Mesenchymal stem cell (in vitro differentiated cells and primary cell): ENCODE data around the gene POLRMT.

Source experiments
- DNase-seq: peaks from one replicate; pipeline ENCODE4 v3.0.0-alpha.2; 2013
- H2AFZ ChIP-seq: one replicate; pipeline ENCODE4 v1.6.1; 2013; ENCODE audit warnings: low read depth, mild to moderate bottlenecking, control low read depth, inconsistent platforms, low read length, moderate library complexity
- H2AK5ac ChIP-seq: 2 replicates; pipeline ENCODE4 v1.6.1; 2013; ENCODE audit warnings: low read length, moderate library complexity, mild to moderate bottlenecking, inconsistent platforms; ENCODE audit not compliant: severe bottlenecking
- H2BK120ac ChIP-seq: one replicate; pipeline ENCODE4 v1.6.1; 2013; ENCODE audit warnings: low read depth, mild to moderate bottlenecking, inconsistent platforms, low read length, moderate library complexity
- H2BK12ac ChIP-seq, 2 experiments: one replicate each; pipeline ENCODE4 v1.6.1; 2013; ENCODE audit warnings: inconsistent platforms in 2 of 2, low read length in 2 of 2, mild to moderate bottlenecking in 2 of 2, moderate library complexity in 2 of 2, control low read depth in 1 of 2
- H2BK15ac ChIP-seq: one replicate; pipeline ENCODE4 v1.6.1; 2013; ENCODE audit warnings: mild to moderate bottlenecking, low read depth, inconsistent platforms; ENCODE audit not compliant: poor library complexity, severe bottlenecking
- H2BK5ac ChIP-seq: 2 replicates; pipeline ENCODE4 v1.6.1; 2013; ENCODE audit warnings: low read depth, mild to moderate bottlenecking, low read length, control low read depth, inconsistent platforms; ENCODE audit not compliant: poor library complexity, severe bottlenecking
- H3K14ac ChIP-seq, 2 experiments: one replicate each; pipeline ENCODE4 v1.6.1; 2013; ENCODE audit warnings: inconsistent platforms in 2 of 2, low read length in 2 of 2, control low read depth in 1 of 2, mild to moderate bottlenecking in 1 of 2, moderate library complexity in 1 of 2
- H3K18ac ChIP-seq, 2 experiments: one replicate each; pipeline ENCODE4 v1.6.1; 2013; ENCODE audit warnings: inconsistent platforms in 2 of 2, low read length in 2 of 2, control low read depth in 1 of 2, low read depth in 1 of 2, mild to moderate bottlenecking in 1 of 2
- H3K23ac ChIP-seq, 2 experiments: one replicate each; pipeline ENCODE4 v1.6.1; 2013; ENCODE audit warnings: inconsistent platforms in 2 of 2, low read length in 2 of 2, mild to moderate bottlenecking in 2 of 2, moderate library complexity in 2 of 2, control low read depth in 1 of 2
- H3K27ac ChIP-seq: 2 replicates; pipeline ENCODE4 v1.5.1; 2013; ENCODE audit warnings: mild to moderate bottlenecking, moderate library complexity, low read length, control low read depth, inconsistent platforms; ENCODE audit not compliant: poor library complexity, severe bottlenecking
- H3K27me3 ChIP-seq, 2 experiments: 2 replicates each; pipeline versions ENCODE4 v1.6.1 to v1.7.0; 2013; ENCODE audit warnings: low read length in 2 of 2, mild to moderate bottlenecking in 2 of 2, moderate library complexity in 2 of 2, control low read depth in 1 of 2, inconsistent platforms in 1 of 2; ENCODE audit not compliant: control insufficient read depth in 1 of 2, insufficient read depth in 1 of 2
- H3K36me3 ChIP-seq, 2 experiments: 2 replicates each; pipeline versions ENCODE4 v1.6.1 to v1.7.0; 2013; ENCODE audit warnings: low read length in 2 of 2, control low read depth in 1 of 2, inconsistent platforms in 1 of 2, low read depth in 1 of 2, mild to moderate bottlenecking in 1 of 2; ENCODE audit not compliant: insufficient read depth in 2 of 2, control insufficient read depth in 1 of 2
- H3K4ac ChIP-seq, 2 experiments: one replicate each; pipeline ENCODE4 v1.6.1; 2013; ENCODE audit warnings: inconsistent platforms in 2 of 2, low read length in 2 of 2, mild to moderate bottlenecking in 2 of 2, moderate library complexity in 2 of 2, control low read depth in 1 of 2, low read depth in 1 of 2
- H3K4me1 ChIP-seq: 2 replicates; pipeline ENCODE4 v1.6.1; 2013; ENCODE audit warnings: low read depth, low read length, control low read depth; ENCODE audit not compliant: control insufficient read depth, insufficient read depth
- H3K4me2 ChIP-seq: 2 replicates; pipeline ENCODE4 v1.6.1; 2013; ENCODE audit warnings: low read length, mild to moderate bottlenecking, inconsistent platforms; ENCODE audit not compliant: poor library complexity, severe bottlenecking
- H3K4me3 ChIP-seq, 2 experiments: 2 replicates each; pipeline versions ENCODE4 v1.5.1 to v1.7.0; 2013; ENCODE audit warnings: low read length in 2 of 2, mild to moderate bottlenecking in 2 of 2, control low read depth in 1 of 2, low read depth in 1 of 2; ENCODE audit not compliant: insufficient read depth in 1 of 2
- H3K79me1 ChIP-seq: replicated peaks from 2 replicates; pipeline ENCODE4 v1.6.1; 2013; ENCODE audit warnings: mild to moderate bottlenecking, control low read depth, low read length, inconsistent platforms; ENCODE audit not compliant: poor library complexity, severe bottlenecking
- H3K9ac ChIP-seq: 2 replicates; pipeline ENCODE4 v1.7.0; 2013; ENCODE audit warnings: mild to moderate bottlenecking, low read length, moderate library complexity
- H3K9me3 ChIP-seq: 2 replicates; pipeline ENCODE4 v1.7.0; 2013; ENCODE audit warnings: mild to moderate bottlenecking, low read length; ENCODE audit not compliant: control insufficient read depth
- H4K8ac ChIP-seq: one replicate; pipeline ENCODE4 v1.6.1; 2013; ENCODE audit warnings: inconsistent platforms, mild to moderate bottlenecking, low read length, moderate library complexity
- H4K91ac ChIP-seq: one replicate; pipeline ENCODE4 v1.6.1; 2013; ENCODE audit warnings: mild to moderate bottlenecking, low read length, inconsistent platforms
- WGBS: methylation state at CpG from one replicate; pipeline ENCODE4 v1.1.7; 2013; ENCODE audit warnings: mixed read lengths; 5-methylcytosine and 5-hydroxymethylcytosine counted together

Gene POLRMT

GRCh38 chr19:576768-577438 is 56.4 kb downstream of the POLRMT start:
- H3K4me3 ChIP-seq, result peak overlapping the region in 1 of 2 experiments; percentile 3
- peak overlapping the region; percentile 64 for H4K91ac ChIP-seq
- peak overlapping the region in 1 of 2 experiments; percentile 10 for H2BK12ac ChIP-seq
- H2AK5ac ChIP-seq, result peak overlapping the region; percentile 35
- peak overlapping the region; percentile 57 for H3K27ac ChIP-seq
- H2BK120ac ChIP-seq, result no peak overlapping the region
- H2BK5ac ChIP-seq, result no peak overlapping the region
- H3K9ac ChIP-seq, result no peak overlapping the region
- H3K4me1 ChIP-seq, result peaks cover 62% of the 10 kb centered on the region
- WGBS, result 91% methylated on average over 25 of the region's 28 CpGs
- no peaks in the 10 kb centered on the region for H3K27me3 ChIP-seq
- H4K8ac ChIP-seq, result peak overlapping the region; percentile 43
- H3K9me3 ChIP-seq, result no peaks in the 10 kb centered on the region
- H3K18ac ChIP-seq, result peak overlapping the region in 1 of 2 experiments; percentile 26
- no peak overlapping the region for H3K14ac ChIP-seq
- peaks cover 12 to 49% of the 10 kb centered on the region in 2 experiments for H3K36me3 ChIP-seq
- no peak overlapping the region for H3K4me2 ChIP-seq
- no peak overlapping the region for H3K4ac ChIP-seq
- H2BK15ac ChIP-seq, result no peak overlapping the region
- peaks cover 8% of the 10 kb centered on the region for H3K79me1 ChIP-seq
- no peak overlapping the region for H3K23ac ChIP-seq
- no peak for DNase-seq
- no peak overlapping the region for H2AFZ ChIP-seq

DNA sequence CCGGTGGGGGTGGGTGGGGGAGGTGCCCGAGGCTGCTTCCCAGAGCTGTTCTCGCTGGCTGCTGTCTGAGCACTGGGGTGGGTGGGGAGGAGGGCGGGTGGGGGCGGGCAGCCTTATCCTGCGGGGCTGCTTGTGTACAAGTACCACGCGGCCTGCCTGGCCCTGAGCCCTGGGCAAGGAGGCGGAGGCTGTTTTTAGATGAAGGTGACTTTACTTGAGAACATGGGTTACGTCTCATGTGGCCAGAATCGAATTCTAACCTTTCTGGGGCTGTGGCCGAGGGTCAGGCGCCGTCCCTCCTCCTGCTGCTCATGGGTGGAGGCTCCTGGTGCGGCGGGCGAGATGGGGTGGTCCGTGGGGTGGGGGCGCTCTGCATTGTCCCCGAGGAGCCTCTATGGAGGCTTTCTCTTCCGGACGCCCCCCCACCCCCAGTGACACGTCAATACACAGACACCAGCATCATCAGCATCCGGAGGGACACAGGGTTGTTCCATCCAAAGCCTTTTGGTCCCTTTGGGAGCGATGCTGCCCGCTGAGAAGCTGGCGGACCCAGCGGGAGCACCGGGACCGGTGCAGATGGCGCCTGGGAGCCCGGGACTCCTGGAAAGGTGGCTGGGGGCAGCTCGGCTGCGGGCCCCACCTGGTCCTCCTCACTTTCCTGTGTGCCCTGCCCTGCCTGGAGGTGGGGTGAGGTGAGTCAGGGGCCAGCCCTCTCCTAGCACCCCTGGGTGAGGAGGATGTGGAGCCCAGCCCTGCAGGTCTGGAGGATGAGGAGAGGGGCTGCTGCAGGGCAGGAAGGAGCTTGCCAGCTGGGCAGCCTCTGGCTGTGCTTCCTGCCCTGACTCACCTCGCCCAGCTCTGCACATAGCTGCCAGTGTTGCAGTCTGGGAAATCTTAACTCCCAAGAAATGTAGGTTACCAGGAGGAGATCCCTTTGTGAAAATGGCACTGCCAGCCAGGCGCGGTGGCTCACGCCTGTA is 57.5 kb downstream of the POLRMT start:
- H2BK120ac ChIP-seq, result no peak overlapping the region
- no peaks in the 10 kb centered on the region for H3K9me3 ChIP-seq
- H3K18ac ChIP-seq, result no peak overlapping the region
- H3K27ac ChIP-seq, result peak overlapping the region; percentile 45
- DNase-seq, result no peak
- H2BK15ac ChIP-seq, result peak overlapping the region; percentile 33
- H2BK12ac ChIP-seq, result peak overlapping the region in 1 of 2 experiments; percentile 49
- no peaks in the 10 kb centered on the region for H3K27me3 ChIP-seq
- no peak overlapping the region for H4K91ac ChIP-seq
- H2BK5ac ChIP-seq, result no peak overlapping the region
- H3K36me3 ChIP-seq, result peaks cover 4 to 40% of the 10 kb centered on the region in 2 experiments
- peak overlapping the region in 1 of 2 experiments; percentile 21 for H3K14ac ChIP-seq
- H3K4me1 ChIP-seq, result peaks cover 59% of the 10 kb centered on the region
- H2AFZ ChIP-seq, result no peak overlapping the region
- no peak overlapping the region for H3K4ac ChIP-seq
- WGBS, result 76% methylated on average over 38 of the region's 38 CpGs
- peak overlapping the region; percentile 20 for H4K8ac ChIP-seq
- H3K79me1 ChIP-seq, result no peaks in the 10 kb centered on the region
- H3K4me2 ChIP-seq, result peak overlapping the region; percentile 41
- no peak overlapping the region for H3K23ac ChIP-seq
- peak overlapping the region; percentile 67 for H3K9ac ChIP-seq
- H2AK5ac ChIP-seq, result no peak overlapping the region
- peak overlapping the region in 1 of 2 experiments; percentile 70 for H3K4me3 ChIP-seq

GRCh38 chr19:574658-575526 is 58.4 kb downstream of the POLRMT start:
- H3K36me3 ChIP-seq, result peaks cover 4 to 31% of the 10 kb centered on the region in 2 experiments
- H2AK5ac ChIP-seq, result peak overlapping the region; percentile 29
- no peak overlapping the region for H2BK120ac ChIP-seq
- no peaks in the 10 kb centered on the region for H3K9me3 ChIP-seq
- no peak overlapping the region for H2BK5ac ChIP-seq
- H3K9ac ChIP-seq, result peak overlapping the region; percentile 67
- peak overlapping the region; percentile 20 for H4K8ac ChIP-seq
- peak; percentile 56 for DNase-seq
- no peaks in the 10 kb centered on the region for H3K27me3 ChIP-seq
- H3K23ac ChIP-seq, result no peak overlapping the region
- peak overlapping the region; percentile 17 for H3K27ac ChIP-seq
- H2BK12ac ChIP-seq, result no peak overlapping the region
- peaks cover 55% of the 10 kb centered on the region for H3K4me1 ChIP-seq
- H3K79me1 ChIP-seq, result no peaks in the 10 kb centered on the region
- H3K4me2 ChIP-seq, result peak overlapping the region; percentile 51
- 65% methylated on average over 32 of the region's 32 CpGs for WGBS
- H3K4ac ChIP-seq, result no peak overlapping the region
- peak overlapping the region in 1 of 2 experiments; percentile 70 for H3K4me3 ChIP-seq
- H3K18ac ChIP-seq, result peak overlapping the region in 1 of 2 experiments; percentile 25
- H2BK15ac ChIP-seq, result peak overlapping the region; percentile 26
- peak overlapping the region; percentile 15 for H4K91ac ChIP-seq
- H2AFZ ChIP-seq, result no peak overlapping the region
- no peak overlapping the region for H3K14ac ChIP-seq
